ENCODE data around the gene SLF2. TPM values are rescaled to one million over a fixed set of nuclear protein-coding genes. Genes with fewer than 3 reads are reported as not detected.
A peak's percentile ranks its signal among the peaks of the same experiment; 100 is the strongest.

The SLF2 gene
- total and polyA plus RNA-seq, 2 of the 13 experiments (the other 11 are each of a cell fraction or from before 2014, with no cell fraction given): 12.2 to 48.1 TPM

DNA sequence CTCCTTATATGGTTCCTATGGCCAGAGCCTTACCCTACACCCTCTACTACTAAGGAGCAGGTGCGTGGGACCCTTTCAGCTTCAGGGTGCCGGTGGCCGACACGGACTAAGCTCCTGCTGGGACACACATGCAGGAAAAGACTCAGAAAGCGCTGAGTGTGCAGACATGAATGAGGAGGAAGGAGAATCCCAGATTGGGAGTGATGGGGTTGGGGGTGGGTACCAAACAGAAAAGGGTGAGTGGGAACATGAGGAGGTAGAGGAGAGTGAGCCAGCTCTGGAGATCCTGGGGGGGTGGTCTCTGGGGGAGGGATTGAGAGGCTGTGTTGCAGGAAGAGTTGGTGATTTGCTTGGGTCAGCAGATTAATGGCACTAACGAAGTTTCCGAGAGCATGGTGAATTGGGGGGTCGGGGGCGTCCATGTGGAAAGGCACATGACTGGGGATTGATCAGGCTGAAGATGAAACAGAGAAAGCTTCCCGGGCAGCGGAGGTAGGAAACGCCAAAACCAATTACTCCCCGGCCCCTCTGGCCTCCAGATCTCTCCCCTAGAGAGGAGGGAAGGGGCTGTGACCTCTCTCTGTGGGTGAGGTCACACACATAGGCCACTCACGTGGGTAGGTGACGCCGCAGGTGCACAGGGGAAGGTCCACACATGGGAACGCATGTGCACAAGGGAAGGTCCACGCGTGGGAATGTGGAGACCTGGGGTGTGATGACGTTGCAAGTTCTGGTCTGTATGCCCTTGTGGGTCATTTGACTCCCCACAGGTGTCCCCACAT is 37.9 kb upstream of the SLF2 start (continued):
- TF ChIP-seq ZNF20 (CRISPR knock-in tag; IDR thresholded peaks at IDR 0.05): no peak
- TF ChIP-seq, protein P1, sequence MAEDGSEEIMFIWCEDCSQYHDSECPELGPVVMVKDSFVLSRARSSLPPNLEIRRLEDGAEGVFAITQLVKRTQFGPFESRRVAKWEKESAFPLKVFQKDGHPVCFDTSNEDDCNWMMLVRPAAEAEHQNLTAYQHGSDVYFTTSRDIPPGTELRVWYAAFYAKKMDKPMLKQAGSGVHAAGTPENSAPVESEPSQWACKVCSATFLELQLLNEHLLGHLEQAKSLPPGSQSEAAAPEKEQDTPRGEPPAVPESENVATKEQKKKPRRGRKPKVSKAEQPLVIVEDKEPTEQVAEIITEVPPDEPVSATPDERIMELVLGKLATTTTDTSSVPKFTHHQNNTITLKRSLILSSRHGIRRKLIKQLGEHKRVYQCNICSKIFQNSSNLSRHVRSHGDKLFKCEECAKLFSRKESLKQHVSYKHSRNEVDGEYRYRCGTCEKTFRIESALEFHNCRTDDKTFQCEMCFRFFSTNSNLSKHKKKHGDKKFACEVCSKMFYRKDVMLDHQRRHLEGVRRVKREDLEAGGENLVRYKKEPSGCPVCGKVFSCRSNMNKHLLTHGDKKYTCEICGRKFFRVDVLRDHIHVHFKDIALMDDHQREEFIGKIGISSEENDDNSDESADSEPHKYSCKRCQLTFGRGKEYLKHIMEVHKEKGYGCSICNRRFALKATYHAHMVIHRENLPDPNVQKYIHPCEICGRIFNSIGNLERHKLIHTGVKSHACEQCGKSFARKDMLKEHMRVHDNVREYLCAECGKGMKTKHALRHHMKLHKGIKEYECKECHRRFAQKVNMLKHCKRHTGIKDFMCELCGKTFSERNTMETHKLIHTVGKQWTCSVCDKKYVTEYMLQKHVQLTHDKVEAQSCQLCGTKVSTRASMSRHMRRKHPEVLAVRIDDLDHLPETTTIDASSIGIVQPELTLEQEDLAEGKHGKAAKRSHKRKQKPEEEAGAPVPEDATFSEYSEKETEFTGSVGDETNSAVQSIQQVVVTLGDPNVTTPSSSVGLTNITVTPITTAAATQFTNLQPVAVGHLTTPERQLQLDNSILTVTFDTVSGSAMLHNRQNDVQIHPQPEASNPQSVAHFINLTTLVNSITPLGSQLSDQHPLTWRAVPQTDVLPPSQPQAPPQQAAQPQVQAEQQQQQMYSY (CRISPR knock-in tag; IDR thresholded peaks at IDR 0.05): no peak
- no peak for TF ChIP-seq ZNF121 (CRISPR knock-in tag; IDR thresholded peaks at IDR 0.05)
- TF ChIP-seq SMARCE1 (IDR thresholded peaks at IDR 0.05; ENCODE audit: borderline replicate concordance): no peak
- TF ChIP-seq, protein P2, sequence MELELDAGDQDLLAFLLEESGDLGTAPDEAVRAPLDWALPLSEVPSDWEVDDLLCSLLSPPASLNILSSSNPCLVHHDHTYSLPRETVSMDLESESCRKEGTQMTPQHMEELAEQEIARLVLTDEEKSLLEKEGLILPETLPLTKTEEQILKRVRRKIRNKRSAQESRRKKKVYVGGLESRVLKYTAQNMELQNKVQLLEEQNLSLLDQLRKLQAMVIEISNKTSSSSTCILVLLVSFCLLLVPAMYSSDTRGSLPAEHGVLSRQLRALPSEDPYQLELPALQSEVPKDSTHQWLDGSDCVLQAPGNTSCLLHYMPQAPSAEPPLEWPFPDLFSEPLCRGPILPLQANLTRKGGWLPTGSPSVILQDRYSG (CRISPR knock-in tag; IDR thresholded peaks at IDR 0.05): no peak
- 0 out of 2 replicates have a peak, but pooled peaks have one; percentile 51 for TF ChIP-seq ZNF296 (CRISPR knock-in tag; conservative IDR thresholded peaks at IDR 0.05)
- TF ChIP-seq, protein P3, sequence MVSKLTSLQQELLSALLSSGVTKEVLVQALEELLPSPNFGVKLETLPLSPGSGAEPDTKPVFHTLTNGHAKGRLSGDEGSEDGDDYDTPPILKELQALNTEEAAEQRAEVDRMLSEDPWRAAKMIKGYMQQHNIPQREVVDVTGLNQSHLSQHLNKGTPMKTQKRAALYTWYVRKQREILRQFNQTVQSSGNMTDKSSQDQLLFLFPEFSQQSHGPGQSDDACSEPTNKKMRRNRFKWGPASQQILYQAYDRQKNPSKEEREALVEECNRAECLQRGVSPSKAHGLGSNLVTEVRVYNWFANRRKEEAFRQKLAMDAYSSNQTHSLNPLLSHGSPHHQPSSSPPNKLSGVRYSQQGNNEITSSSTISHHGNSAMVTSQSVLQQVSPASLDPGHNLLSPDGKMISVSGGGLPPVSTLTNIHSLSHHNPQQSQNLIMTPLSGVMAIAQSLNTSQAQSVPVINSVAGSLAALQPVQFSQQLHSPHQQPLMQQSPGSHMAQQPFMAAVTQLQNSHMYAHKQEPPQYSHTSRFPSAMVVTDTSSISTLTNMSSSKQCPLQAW (CRISPR knock-in tag; IDR thresholded peaks at IDR 0.05): no peak
- TF ChIP-seq RXRA (CRISPR knock-in tag; IDR thresholded peaks at IDR 0.05): no peak
- TF ChIP-seq ZFP90 (CRISPR knock-in tag; IDR thresholded peaks at IDR 0.05; ENCODE audit: borderline replicate concordance): 0 out of 2 replicates have a peak, but pooled peaks have one; percentile 12
- TF ChIP-seq, protein P4, sequence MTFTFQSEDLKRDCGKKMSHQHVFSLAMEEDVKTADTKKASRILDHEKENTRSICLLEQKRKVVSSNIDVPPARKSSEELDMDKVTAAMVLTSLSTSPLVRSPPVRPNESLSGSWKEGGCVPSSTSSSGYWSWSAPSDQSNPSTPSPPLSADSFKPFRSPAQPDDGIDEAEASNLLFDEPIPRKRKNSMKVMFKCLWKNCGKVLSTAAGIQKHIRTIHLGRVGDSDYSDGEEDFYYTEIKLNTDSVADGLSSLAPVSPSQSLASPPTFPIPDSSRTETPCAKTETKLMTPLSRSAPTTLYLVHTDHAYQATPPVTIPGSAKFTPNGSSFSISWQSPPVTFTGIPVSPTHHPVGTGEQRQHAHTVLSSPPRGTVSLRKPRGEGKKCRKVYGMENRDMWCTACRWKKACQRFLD (CRISPR knock-in tag; IDR thresholded peaks at IDR 0.05; ENCODE audit: borderline replicate concordance): no peak
- no peak for TF ChIP-seq ZFP1 (CRISPR knock-in tag; IDR thresholded peaks at IDR 0.05)
- peak; percentile 22; the same call in 1 of the 2 replicates for TF ChIP-seq KDM5B (CRISPR knock-in tag; IDR thresholded peaks at IDR 0.05; ENCODE audit: borderline replicate concordance)
- TF ChIP-seq TAF1 (CRISPR knock-in tag; IDR thresholded peaks at IDR 0.05): no peak
- no peak for TF ChIP-seq ZBTB20 (CRISPR knock-in tag; IDR thresholded peaks at IDR 0.05; ENCODE audit: borderline replicate concordance, low read depth)
- TF ChIP-seq, protein P5, sequence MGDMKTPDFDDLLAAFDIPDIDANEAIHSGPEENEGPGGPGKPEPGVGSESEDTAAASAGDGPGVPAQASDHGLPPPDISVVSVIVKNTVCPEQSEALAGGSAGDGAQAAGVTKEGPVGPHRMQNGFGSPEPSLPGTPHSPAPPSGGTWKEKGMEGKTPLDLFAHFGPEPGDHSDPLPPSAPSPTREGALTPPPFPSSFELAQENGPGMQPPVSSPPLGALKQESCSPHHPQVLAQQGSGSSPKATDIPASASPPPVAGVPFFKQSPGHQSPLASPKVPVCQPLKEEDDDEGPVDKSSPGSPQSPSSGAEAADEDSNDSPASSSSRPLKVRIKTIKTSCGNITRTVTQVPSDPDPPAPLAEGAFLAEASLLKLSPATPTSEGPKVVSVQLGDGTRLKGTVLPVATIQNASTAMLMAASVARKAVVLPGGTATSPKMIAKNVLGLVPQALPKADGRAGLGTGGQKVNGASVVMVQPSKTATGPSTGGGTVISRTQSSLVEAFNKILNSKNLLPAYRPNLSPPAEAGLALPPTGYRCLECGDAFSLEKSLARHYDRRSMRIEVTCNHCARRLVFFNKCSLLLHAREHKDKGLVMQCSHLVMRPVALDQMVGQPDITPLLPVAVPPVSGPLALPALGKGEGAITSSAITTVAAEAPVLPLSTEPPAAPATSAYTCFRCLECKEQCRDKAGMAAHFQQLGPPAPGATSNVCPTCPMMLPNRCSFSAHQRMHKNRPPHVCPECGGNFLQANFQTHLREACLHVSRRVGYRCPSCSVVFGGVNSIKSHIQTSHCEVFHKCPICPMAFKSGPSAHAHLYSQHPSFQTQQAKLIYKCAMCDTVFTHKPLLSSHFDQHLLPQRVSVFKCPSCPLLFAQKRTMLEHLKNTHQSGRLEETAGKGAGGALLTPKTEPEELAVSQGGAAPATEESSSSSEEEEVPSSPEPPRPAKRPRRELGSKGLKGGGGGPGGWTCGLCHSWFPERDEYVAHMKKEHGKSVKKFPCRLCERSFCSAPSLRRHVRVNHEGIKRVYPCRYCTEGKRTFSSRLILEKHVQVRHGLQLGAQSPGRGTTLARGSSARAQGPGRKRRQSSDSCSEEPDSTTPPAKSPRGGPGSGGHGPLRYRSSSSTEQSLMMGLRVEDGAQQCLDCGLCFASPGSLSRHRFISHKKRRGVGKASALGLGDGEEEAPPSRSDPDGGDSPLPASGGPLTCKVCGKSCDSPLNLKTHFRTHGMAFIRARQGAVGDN (CRISPR knock-in tag; IDR thresholded peaks at IDR 0.05): peak; percentile 46
- TF ChIP-seq MAFF (IDR thresholded peaks at IDR 0.05; ENCODE audit: low read depth, low read length): peak; percentile 83
- no peak for TF ChIP-seq SMYD3 (CRISPR knock-in tag; IDR thresholded peaks at IDR 0.05)

Measured in HepG2 (cell line).